ENCODE measurements around the gene SRPRB. TPM values are rescaled to one million over a fixed set of nuclear protein-coding genes. Genes with fewer than 3 reads are reported as not detected.

The SRPRB gene
- total RNA-seq, 1 experiment from 2014 or later, result 54.8 TPM

- no peak overlapping the region for H3K27ac ChIP-seq (ENCODE audit: insufficient read length, low read depth, low read length)
- Mint-ChIP-seq H3K27me3 (ENCODE audit: low read depth) (peaks cover 15% of the 10 kb centered on the region), H3K4me3 (no peak overlapping the region), H3K9me3 (no peaks in the 10 kb centered on the region; a peak in 1 of 5 replicates), H3K36me3 (ENCODE audit: insufficient read depth in 1 of 3, low read depth in 3 of 3) (no peaks in the 10 kb centered on the region; a peak in 1 of 7 replicates), H3K4me1 (peaks cover 13 to 14% of the 10 kb centered on the region in 2 experiments), H3K27ac (no peak overlapping the region)
- no peak overlapping the region for H3K18ac ChIP-seq (ENCODE audit: insufficient read length, low read depth, low read length)
- no peak overlapping the region for H3K14ac ChIP-seq (ENCODE audit: insufficient read depth, low read length)
- no peak for TF ChIP-seq CTCF (conservative IDR thresholded peaks at IDR 0.05)
- no peaks in the 10 kb centered on the region for H3K23me2 ChIP-seq (ENCODE audit: insufficient read length, low read depth, low read length, poor library complexity, severe bottlenecking)
- H3K27me3 ChIP-seq (ENCODE audit: insufficient read depth, low read length), result no peaks in the 10 kb centered on the region
- H3K4me1 ChIP-seq (ENCODE audit: insufficient read depth, low read length), result no peaks in the 10 kb centered on the region; the same call in 1 of the 2 replicates
- H2BK12ac ChIP-seq (ENCODE audit: insufficient read length, low read depth, low read length), result no peak overlapping the region
- H2BK120ac ChIP-seq (ENCODE audit: low read depth, low read length, poor library complexity, severe bottlenecking), result no peak overlapping the region
- no peak overlapping the region for H2BK5ac ChIP-seq (ENCODE audit: insufficient read length, low read length)
- DNase-seq, result no peak
- no peak overlapping the region for H4K8ac ChIP-seq (replicated peaks; ENCODE audit: insufficient read length, low read depth, low read length)
- H2BK20ac ChIP-seq (ENCODE audit: low read depth, low read length, poor library complexity, severe bottlenecking), result no peak overlapping the region
- H2BK15ac ChIP-seq (ENCODE audit: low read depth, low read length), result no peak overlapping the region
- no peaks in the 10 kb centered on the region for H4K20me1 ChIP-seq (ENCODE audit: control insufficient read depth, insufficient read depth, insufficient read length)
- no peak overlapping the region for H2AFZ ChIP-seq (ENCODE audit: low read length)
- no peak overlapping the region for H3K9ac ChIP-seq (ENCODE audit: extremely low read depth, insufficient read length, low read length)
- H3K79me1 ChIP-seq (ENCODE audit: insufficient read depth, low read depth, low read length, poor library complexity, severe bottlenecking), result no peaks in the 10 kb centered on the region
- H3T11ph ChIP-seq (ENCODE audit: low read length), result no peak overlapping the region
- WGBS (ENCODE audit: extremely low coverage, insufficient read length, low lambda C conversion rate), result no CpG with 5 or more reads among the region's 5 CpGs
- no peak overlapping the region for H3K23ac ChIP-seq (ENCODE audit: insufficient read length, low read depth, low read length)
- no peak overlapping the region for H3K4me2 ChIP-seq (ENCODE audit: insufficient read depth, insufficient read length, low read length)
- no peaks in the 10 kb centered on the region for H3K79me2 ChIP-seq (ENCODE audit: insufficient read depth, low read length)
- H3K56ac ChIP-seq (ENCODE audit: insufficient read length, low read depth, low read length), result no peak overlapping the region
- no peak overlapping the region for H4K91ac ChIP-seq (ENCODE audit: insufficient read length, low read depth, low read length)
- H3K9me3 ChIP-seq (ENCODE audit: control insufficient read depth, low read depth, low read length), result no peaks in the 10 kb centered on the region
- no peak overlapping the region for H4K5ac ChIP-seq (ENCODE audit: insufficient read length, low read depth, low read length)
- no peak overlapping the region for H2AK5ac ChIP-seq (ENCODE audit: insufficient read length, low read length)
- H3K4ac ChIP-seq (ENCODE audit: low read depth, low read length), result no peak overlapping the region
Measured at GRCh38 chr3:133775835-133776234, 29.8 kb upstream of the SRPRB start.
